Keratinocyte (primary cell): ENCODE data around the gene ATXN7L3B. TPM values are rescaled to one million over a fixed set of nuclear protein-coding genes. Genes with fewer than 3 reads are reported as not detected.
A peak's percentile ranks its signal among the peaks of the same experiment; 100 is the strongest.

Source experiments
- DNase-seq: peaks from one replicate; pipeline ENCODE4 v3.0.0-alpha.2; 2011; ENCODE audit warnings: low read depth, missing footprints, low spot score
- FAIRE-seq: peaks from 2 replicates; lab custom pipeline; 2011; peaks lifted over from hg19 to GRCh38; lab: Jason Lieb, UNC
- H2AFZ ChIP-seq: 2 replicates; pipeline ENCODE4 v1.6.0; 2012; ENCODE audit warnings: low read length, control low read depth, inconsistent platforms; ENCODE audit not compliant: control insufficient read depth
- H3K27ac ChIP-seq: 2 replicates; pipeline ENCODE4 v1.5.1; 2011; ENCODE audit warnings: low read length; ENCODE audit not compliant: control insufficient read depth, insufficient read depth
- H3K27me3 ChIP-seq: 3 replicates; pipeline ENCODE4 v1.6.0; 2011; ENCODE audit warnings: low read length; ENCODE audit not compliant: control insufficient read depth, insufficient read depth; ENCODE audit errors: extremely low read depth
- H3K36me3 ChIP-seq, 2 experiments: 2 replicates in 1 of 2; 3 replicates in 1 of 2; pipeline ENCODE4 v1.5.1; 2011; ENCODE audit warnings: low read length in 2 of 2, mild to moderate bottlenecking in 1 of 2; ENCODE audit not compliant: control insufficient read depth in 2 of 2, insufficient read depth in 2 of 2; ENCODE audit errors: extremely low read depth in 1 of 2
- H3K4me1 ChIP-seq: 3 replicates; pipeline ENCODE4 v1.5.1; 2011; ENCODE audit warnings: low read length; ENCODE audit not compliant: control insufficient read depth, insufficient read depth; ENCODE audit errors: extremely low read depth
- H3K4me2 ChIP-seq: 3 replicates; pipeline ENCODE4 v1.6.0; 2011; ENCODE audit warnings: low read depth, low read length; ENCODE audit not compliant: control insufficient read depth, insufficient read depth; ENCODE audit errors: extremely low read depth
- H3K4me3 ChIP-seq, 3 experiments: fragments of 200-600 bp in 1 of 3; sonication (generic) in 1 of 3; 2 replicates in 2 of 3; 3 replicates in 1 of 3; pipeline ENCODE4 v1.5.1; 2011 to 2016; ENCODE audit warnings: low read length in 3 of 3, mild to moderate bottlenecking in 3 of 3, control low read depth in 2 of 3, inconsistent platforms in 1 of 3, low read depth in 1 of 3, mixed read lengths in 1 of 3, mixed run types in 1 of 3, moderate library complexity in 1 of 3; ENCODE audit not compliant: control insufficient read depth in 2 of 3, insufficient read depth in 2 of 3; ENCODE audit errors: extremely low read depth in 1 of 3
- H3K79me2 ChIP-seq: 2 replicates; pipeline ENCODE4 v1.6.0; 2012; ENCODE audit warnings: low read length; ENCODE audit not compliant: control insufficient read depth, insufficient read depth
- H3K9ac ChIP-seq: 3 replicates; pipeline ENCODE4 v1.6.0; 2011; ENCODE audit warnings: low read length; ENCODE audit not compliant: control insufficient read depth, insufficient read depth; ENCODE audit errors: extremely low read depth
- H3K9me1 ChIP-seq: 3 replicates; pipeline ENCODE4 v1.6.0; 2011; ENCODE audit warnings: low read length; ENCODE audit not compliant: control insufficient read depth, insufficient read depth; ENCODE audit errors: extremely low read depth
- H3K9me3 ChIP-seq: 2 replicates; pipeline ENCODE4 v1.5.1; 2012; ENCODE audit warnings: low read depth, low read length; ENCODE audit not compliant: control insufficient read depth
- H4K20me1 ChIP-seq: 3 replicates; pipeline ENCODE4 v1.6.0; 2011; ENCODE audit warnings: low read length; ENCODE audit not compliant: control insufficient read depth, insufficient read depth; ENCODE audit errors: extremely low read depth
- EZH2 ChIP-seq: IDR thresholded peaks from one replicate; pipeline ENCODE4 v1.6.1; 2012; ENCODE audit warnings: inconsistent platforms, mild to moderate bottlenecking, low read length, moderate library complexity
- dilution Hi-C: fragments of 300-500 bp; cut with MboI; formaldehyde crosslinking; loops from one replicate; pipeline ENCODE4 v1.7.0; 2020; ENCODE audit warnings: low sequenced_read_pairs; ENCODE audit not compliant: extremely low pct_ligation_motif_present
- polyA plus RNA-seq, 5 experiments: library from polyadenylated mRNA; depleted of rRNA in 3 of 5; stranded (reverse) in 3 of 5; stranded (forward) in 1 of 5; unstranded in 1 of 5; fragments of >200 nt; gene quantifications; 1 replicate in 1 of 5; 2 replicates in 3 of 5; 3 replicates in 1 of 5; pipeline versions ENCODE4 v1.2.1 to v1.2.3, GENCODE V29; 2011 to 2012; ENCODE audit warnings: missing spikeins in 2 of 5, low read depth in 1 of 5, low replicate concordance in 1 of 5
- TF ChIP-seq, protein P1 (sequence below), 3 experiments: IDR thresholded peaks in 1 of 3; conservative IDR thresholded peaks in 1 of 3; optimal IDR thresholded peaks in 1 of 3; 2 replicates in 2 of 3; 3 replicates in 1 of 3; pipeline versions ENCODE3 to v1.5.1; 2011; ENCODE audit warnings: low read length in 3 of 3, mild to moderate bottlenecking in 3 of 3, moderate library complexity in 2 of 3, control low read depth in 1 of 3, inconsistent platforms in 1 of 3; ENCODE audit not compliant: insufficient read depth in 2 of 3; ENCODE audit errors: extremely low read depth in 1 of 3

Gene ATXN7L3B
- polyA plus RNA-seq, 1 donor (not counting 4 experiments of a cell fraction or from before 2014, with no cell fraction given), result 16.0 TPM

GRCh38 chr12:74489543-74489942, 48.1 kb upstream of the ATXN7L3B start:
- Histone ChIP-seq H3K9ac (no peak overlapping the region), H3K9me1 (no peaks in the 10 kb centered on the region), H3K27ac (no peak overlapping the region), H3K79me2 (no peaks in the 10 kb centered on the region), H3K4me3 (no peak overlapping the region), H2AFZ (peak overlapping the region; percentile 47), H3K4me1 (no peaks in the 10 kb centered on the region), H4K20me1 (no peaks in the 10 kb centered on the region), H3K36me3 (no peaks in the 10 kb centered on the region), H3K4me2 (no peak overlapping the region), H3K9me3 (no peaks in the 10 kb centered on the region), H3K27me3 (no peaks in the 10 kb centered on the region)
- dilution Hi-C loops, result no loop called here
- FAIRE-seq, result no peak
- TF ChIP-seq, protein P1, sequence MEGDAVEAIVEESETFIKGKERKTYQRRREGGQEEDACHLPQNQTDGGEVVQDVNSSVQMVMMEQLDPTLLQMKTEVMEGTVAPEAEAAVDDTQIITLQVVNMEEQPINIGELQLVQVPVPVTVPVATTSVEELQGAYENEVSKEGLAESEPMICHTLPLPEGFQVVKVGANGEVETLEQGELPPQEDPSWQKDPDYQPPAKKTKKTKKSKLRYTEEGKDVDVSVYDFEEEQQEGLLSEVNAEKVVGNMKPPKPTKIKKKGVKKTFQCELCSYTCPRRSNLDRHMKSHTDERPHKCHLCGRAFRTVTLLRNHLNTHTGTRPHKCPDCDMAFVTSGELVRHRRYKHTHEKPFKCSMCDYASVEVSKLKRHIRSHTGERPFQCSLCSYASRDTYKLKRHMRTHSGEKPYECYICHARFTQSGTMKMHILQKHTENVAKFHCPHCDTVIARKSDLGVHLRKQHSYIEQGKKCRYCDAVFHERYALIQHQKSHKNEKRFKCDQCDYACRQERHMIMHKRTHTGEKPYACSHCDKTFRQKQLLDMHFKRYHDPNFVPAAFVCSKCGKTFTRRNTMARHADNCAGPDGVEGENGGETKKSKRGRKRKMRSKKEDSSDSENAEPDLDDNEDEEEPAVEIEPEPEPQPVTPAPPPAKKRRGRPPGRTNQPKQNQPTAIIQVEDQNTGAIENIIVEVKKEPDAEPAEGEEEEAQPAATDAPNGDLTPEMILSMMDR (optimal IDR thresholded peaks at IDR 0.05 in 1 of 3, IDR thresholded peaks at IDR 0.05 in 1 of 3, conservative IDR thresholded peaks at IDR 0.05 in 1 of 3; ENCODE audit: extremely low read depth in 1 of 3, insufficient read depth in 2 of 3, low read length in 3 of 3), result no peak
- no peak for TF ChIP-seq EZH2
- no peak for DNase-seq

- Histone ChIP-seq H3K9ac (no peak overlapping the region), H3K9me3 (no peaks in the 10 kb centered on the region), H3K4me2 (peak overlapping the region; percentile 60), H3K79me2 (no peaks in the 10 kb centered on the region), H3K36me3 (no peaks in the 10 kb centered on the region), H4K20me1 (no peaks in the 10 kb centered on the region), H3K4me1 (no peaks in the 10 kb centered on the region), H3K27ac (no peak overlapping the region), H3K4me3 (peak overlapping the region in 1 of 3 experiments; percentile 51), H3K9me1 (no peaks in the 10 kb centered on the region), H3K27me3 (no peaks in the 10 kb centered on the region), H2AFZ (peak overlapping the region; percentile 82)
- FAIRE-seq (peak; percentile 32), DNase-seq (no peak)
- TF ChIP-seq EZH2, result no peak
- dilution Hi-C loops, result no loop called here
Measured at GRCh38 chr12:74490390-74491064, 47.1 kb upstream of the ATXN7L3B start.
